GM18861 (cell line): ENCODE measurements around the gene RHAG.
"Not testable (repeated sequence)": the region's sequence is repeated elsewhere in the genome, so short reads cannot be mapped to it uniquely, and the experiment has no call there.

Source experiments
- ATAC-seq: cut with Tn5 transposase; IDR thresholded peaks from one replicate; pipeline ENCODE4 v1.9.1; 2021; ENCODE audit not compliant: unreplicated experiment

The RHAG gene

GRCh38 chr6:49636713-49637349, at the start of gene RHAG:
TSS of gene RHAG (minus strand) at chr6:49636839. CDS start at chr6:49636812, 27 bp downstream.
- no peak for ATAC-seq

DNA sequence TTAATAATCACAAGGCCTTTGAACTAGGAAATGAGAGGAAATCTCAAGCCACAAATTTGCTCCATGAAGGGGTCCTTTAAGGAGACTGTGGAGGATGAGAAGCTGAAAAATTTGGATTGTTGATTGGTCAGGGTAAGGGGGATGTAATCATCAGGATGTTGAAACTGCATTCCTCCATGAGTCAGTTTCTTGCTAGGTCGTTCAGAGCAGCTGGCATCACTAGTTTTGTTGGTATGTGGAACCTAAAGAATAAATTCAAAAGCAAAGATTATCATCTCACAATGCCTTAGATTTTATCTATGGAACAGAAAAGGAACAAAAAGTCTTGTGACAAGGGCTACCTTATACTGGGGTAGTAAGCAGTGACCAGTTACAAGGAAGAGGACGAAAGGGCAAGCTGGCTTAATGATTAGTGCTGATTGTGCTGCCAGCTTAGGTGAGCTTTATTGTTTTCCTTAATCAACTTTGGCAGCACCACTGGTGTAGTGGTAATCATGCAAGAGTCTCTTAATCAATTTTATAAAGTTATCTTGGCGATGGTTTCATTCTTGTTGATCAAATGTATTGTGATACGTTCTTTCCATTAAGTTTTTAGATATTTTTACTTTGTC, 40.1 kb upstream of the RHAG start:
- ATAC-seq, result no peak

- no peak for ATAC-seq
These were observed 39.2 kb upstream of the RHAG start for GRCh38 chr6:49675816-49676215.

GRCh38 chr6:49668083-49668511, 31.5 kb upstream of the RHAG start:
- ATAC-seq, result no peak

DNA sequence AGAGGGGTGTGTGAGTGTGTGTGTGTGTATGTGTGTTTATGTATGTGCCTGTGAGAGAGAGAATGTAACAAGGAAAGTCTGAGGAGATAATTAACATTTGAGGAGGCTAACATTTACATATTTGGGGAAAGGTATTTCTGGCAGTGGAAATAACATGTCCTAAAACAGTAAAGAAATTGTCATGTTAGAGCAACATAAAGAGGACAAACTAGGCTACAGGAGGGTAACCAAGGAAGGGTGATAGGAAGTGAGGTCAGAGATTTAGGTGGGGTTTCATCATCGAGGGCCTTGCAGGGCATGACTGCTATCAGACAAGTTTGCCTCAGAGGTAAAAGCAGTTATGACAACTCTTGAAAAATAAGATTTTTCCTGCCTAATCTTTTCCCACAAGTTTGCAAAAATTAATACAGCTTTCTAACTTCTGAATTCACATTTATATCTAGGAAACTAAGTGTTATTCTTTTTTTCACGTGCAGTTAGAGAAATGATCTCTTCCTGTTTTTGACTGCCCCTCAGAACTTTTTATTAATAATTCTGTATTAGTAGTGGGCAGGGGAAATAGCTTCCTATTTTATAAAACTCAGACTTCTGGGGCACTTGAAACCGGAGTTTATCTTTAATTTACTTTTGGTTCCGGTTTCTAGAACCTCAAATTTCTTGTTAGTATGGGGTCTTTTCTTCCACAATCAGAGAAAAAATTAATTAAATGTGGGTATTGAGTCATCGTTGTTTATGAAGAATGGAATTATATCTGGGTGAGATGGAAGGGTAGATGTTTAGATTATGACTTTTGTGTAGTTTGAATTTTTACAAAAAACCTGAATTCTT, 30.5 kb upstream of the RHAG start:
- ATAC-seq, result no peak

- no peak for ATAC-seq
These were observed 29.8 kb upstream of the RHAG start for GRCh38 chr6:49666480-49666879.

DNA sequence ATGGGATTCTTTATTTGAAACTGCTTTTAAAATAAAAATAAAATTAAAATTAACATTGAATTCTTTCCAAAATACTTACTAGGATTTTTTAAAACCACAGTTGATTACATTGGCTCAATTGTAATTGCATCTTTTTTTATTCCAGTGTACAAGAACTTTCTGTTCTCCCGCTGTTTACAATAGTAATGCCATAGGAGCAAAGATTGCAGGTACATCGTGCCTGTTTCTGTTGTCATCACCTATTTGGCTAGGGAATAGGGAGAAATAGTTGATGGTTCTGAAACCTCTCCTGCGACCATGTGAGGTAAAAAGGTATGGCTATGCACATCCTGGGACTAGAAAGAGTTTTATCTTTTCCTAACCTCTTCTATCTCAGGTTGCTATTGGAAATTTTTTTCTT, 28.2 kb upstream of the RHAG start:
- ATAC-seq, result no peak

GRCh38 chr6:49664054-49664453, 27.4 kb upstream of the RHAG start:
- not testable (repeated sequence) for ATAC-seq

- no peak for ATAC-seq
These were observed 26.2 kb upstream of the RHAG start for GRCh38 chr6:49662892-49663261.

- no peak for ATAC-seq
These were observed 25.7 kb upstream of the RHAG start for GRCh38 chr6:49662231-49662891.

DNA sequence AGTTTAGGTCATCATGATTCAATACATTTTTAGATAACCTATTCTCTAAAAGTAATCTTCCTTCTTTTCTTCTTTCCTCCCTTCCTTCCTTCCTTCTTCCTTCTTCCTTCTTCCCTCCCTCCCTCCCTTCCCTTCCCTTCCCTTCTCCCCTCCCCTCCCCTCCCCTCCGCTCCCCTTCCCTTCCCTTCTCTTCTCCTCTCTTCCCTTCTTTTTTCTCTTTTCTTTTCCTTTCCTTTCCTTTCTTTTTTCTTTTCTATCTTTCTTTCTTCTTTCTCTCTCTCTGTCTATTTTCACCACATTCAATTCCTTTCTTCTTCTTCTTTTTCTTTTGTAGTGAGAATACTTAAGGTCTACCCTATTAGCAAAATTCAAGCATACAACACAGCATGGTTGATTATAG, 17.3 kb upstream of the RHAG start:
- ATAC-seq, result no peak

GRCh38 chr6:49653438-49653837, 16.8 kb upstream of the RHAG start:
- ATAC-seq, result no peak

- no peak for ATAC-seq
These were observed 14.6 kb upstream of the RHAG start for GRCh38 chr6:49651239-49651638.

- no peak for ATAC-seq
These were observed 13.3 kb upstream of the RHAG start for GRCh38 chr6:49649988-49650387.

DNA sequence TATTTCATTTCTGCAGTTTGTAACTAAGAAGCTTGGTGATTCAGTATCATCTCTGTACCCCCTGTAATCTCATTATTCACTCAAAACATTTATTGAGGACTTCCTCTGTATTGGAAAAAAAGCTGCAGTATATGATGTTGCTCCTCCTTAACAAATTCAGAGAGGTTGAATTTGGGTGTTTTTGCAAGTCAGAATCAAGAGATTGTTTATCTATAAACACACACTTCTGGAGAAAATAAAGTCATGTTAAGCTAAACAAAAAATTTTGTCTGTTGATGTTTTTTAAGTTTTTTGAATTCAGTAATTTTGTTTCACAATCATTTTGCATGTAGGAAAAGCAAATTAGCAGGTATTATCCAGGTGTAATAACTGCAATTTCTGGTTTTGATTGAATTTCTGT, 11.4 kb upstream of the RHAG start:
- ATAC-seq, result no peak

DNA sequence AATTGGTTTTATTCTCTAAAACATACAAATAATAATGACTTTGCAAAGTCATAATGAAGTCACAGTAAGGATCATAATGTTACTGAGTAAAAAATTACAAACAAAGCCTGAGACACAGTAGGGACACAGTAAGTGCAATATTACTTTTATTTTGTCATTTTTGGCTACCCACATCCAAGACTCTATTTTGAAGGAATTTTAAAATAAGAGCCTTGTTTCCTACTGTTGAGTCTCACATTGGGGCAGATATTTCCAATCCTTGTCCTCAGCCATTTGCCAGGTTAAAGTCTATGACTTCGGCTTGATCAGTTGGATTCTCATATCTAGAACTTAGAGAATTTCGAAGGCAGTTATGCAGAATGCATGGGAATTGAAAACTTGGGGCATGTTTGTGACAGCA, 10.8 kb upstream of the RHAG start:
- ATAC-seq, result no peak

DNA sequence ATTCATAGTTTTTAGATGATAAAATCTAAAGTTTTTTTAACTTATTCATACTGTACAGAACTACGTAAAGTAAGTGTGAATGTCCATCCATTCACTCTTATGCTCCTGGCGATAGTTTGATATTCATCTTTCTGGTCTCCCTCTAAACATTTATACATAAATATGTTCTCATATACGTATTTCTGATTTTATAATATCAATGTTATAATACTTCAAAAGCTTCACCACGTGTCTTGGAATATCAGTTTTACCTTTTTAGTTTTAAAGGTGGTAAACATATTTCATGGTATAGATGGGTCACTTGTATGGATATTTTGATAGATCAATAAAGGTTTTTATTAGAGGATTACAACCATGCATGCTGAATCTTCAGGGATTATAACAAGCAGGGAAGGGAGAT, 10.3 kb upstream of the RHAG start:
- ATAC-seq, result no peak

GRCh38 chr6:49646130-49646824, 9.6 kb upstream of the RHAG start:
- no peak for ATAC-seq

- no peak for ATAC-seq
These were observed 8.5 kb upstream of the RHAG start for GRCh38 chr6:49645139-49645538.

DNA sequence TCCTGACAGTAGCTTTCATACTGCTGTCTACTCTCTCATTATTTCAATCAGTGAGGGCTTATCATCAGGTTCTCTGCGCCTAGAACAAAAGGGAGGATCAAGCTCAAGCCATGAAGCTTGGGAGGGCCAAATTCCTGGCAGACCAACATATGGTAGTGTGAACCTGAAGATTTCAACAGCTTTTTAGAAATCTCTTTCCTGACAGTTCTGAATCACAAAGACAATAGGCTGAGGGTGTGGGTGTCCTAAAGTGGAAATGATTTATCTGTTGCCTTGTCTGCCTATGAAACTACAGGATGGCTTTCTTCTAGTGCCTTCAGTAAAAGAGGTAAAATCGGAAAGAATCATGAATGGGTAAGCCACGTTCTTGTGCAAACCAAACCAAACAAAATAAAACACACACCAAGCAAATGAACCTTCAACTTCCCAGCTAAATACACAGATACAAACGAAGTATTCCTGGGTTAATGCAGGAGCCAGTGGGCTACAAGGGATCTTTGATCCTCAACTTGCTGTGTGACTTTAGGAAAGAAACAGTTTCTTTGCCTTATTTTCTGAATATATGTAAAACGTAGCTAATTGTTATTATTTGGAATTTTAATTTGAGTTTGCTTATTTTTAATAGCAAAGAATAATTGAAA, 2.7 kb upstream of the RHAG start:
- no peak for ATAC-seq

DNA sequence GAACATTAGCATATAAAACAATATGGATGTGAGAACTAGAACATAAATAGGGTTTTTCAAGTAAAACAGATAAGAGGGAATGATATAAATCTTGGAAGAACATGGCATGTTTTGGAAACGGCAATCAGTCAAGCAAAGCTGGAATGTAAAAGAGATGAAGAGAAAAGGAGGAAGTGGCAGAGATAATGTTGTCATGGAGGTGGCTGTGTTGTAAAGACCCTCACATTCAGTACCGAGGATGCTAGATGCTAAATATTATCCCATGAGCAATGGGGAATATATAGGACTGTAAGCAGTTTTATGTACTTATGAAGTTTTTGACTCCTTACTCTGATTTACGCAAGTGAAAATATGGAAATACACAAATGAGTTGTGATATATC, 702 bp upstream of the RHAG start:
- no peak for ATAC-seq
